Measurements from ENCODE around the gene ECI1.

The ECI1 gene

DNA sequence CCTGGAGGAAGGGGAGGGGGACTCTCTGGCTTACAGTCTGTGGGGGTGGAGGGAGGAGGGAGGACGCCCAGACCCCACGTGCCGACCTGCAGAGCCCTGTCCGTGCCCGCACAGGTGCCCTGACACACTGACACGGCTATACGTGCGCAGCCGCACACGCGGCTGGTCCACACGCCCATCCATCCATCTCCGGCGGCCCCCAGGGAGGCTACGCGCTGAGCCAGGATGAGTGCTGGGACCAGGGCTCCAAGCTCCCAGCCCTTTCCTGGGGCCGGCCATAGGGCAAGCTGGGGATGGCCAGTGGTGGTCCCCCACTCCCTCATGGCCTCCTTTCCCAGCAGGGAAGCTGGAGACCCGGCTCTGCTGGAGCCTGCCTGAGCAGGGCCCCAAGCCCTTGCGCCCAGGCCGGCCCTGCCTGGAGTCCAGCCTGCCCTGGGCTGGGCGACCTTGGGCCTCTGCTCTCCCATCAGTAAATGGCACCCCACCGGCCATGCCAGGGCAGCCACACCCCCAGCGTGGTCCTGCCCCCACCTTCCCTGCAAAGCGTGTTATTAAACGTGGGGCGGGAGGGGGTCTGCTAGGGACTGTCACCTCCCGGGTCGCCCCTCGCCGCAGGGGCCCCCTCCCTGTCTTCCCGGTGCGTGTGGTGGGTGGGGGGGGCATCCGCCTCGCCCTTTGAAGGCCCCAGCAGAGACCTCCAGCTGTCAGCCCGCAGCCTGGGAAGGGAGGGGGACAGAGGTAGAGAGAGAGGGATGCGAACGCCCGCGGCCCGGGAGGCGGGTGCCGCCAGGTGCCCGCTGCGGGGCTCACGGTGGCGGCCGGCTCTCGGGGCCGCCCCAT lies 55.8 kb downstream of the ECI1 start:
- H3K9me3 ChIP-seq (ENCODE audit: low read length): no peaks in the 10 kb centered on the region
- H2AFZ ChIP-seq (ENCODE audit: low read depth, low read length): peak overlapping the region; percentile 31
- H3K4me1 ChIP-seq (ENCODE audit: insufficient read depth, low read length): peaks cover 19% of the 10 kb centered on the region
- H3K36me3 ChIP-seq (ENCODE audit: insufficient read depth, low read length): no peaks in the 10 kb centered on the region
- H3K4me3 ChIP-seq (ENCODE audit: low read length): peak overlapping the region; percentile 57
- H3K27me3 ChIP-seq (ENCODE audit: insufficient read depth, low read length): no peaks in the 10 kb centered on the region

DNA sequence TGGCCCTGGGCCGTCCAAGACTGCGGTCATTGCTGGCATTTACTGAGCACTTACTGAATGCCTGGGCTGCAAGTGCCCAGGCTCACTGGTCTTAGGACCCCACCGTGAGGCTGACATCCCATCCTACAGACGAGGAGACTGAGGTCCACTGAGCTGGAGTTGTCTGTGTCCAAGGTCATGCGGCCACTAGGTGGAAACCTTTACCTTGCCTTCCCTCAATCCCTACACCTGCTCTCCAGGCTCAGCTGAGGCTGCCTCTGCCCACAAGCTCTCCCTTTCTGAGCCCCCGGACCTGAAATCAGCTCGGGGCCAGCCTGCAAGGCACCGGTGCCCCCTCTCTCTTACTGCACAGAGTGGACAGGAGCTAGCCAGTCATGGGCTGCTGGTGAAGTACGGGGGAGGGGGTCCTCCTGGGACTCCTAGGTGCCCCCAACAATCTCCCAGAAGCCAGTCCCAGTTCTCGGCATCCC lies 56.5 kb downstream of the ECI1 start:
- Histone ChIP-seq H2AFZ (ENCODE audit: low read depth, low read length) (no peak overlapping the region), H3K4me1 (ENCODE audit: insufficient read depth, low read length) (peaks cover 26% of the 10 kb centered on the region), H3K9me3 (ENCODE audit: low read length) (no peaks in the 10 kb centered on the region), H3K36me3 (ENCODE audit: insufficient read depth, low read length) (no peaks in the 10 kb centered on the region), H3K27me3 (ENCODE audit: insufficient read depth, low read length) (no peaks in the 10 kb centered on the region), H3K4me3 (ENCODE audit: low read length) (no peak overlapping the region)

DNA sequence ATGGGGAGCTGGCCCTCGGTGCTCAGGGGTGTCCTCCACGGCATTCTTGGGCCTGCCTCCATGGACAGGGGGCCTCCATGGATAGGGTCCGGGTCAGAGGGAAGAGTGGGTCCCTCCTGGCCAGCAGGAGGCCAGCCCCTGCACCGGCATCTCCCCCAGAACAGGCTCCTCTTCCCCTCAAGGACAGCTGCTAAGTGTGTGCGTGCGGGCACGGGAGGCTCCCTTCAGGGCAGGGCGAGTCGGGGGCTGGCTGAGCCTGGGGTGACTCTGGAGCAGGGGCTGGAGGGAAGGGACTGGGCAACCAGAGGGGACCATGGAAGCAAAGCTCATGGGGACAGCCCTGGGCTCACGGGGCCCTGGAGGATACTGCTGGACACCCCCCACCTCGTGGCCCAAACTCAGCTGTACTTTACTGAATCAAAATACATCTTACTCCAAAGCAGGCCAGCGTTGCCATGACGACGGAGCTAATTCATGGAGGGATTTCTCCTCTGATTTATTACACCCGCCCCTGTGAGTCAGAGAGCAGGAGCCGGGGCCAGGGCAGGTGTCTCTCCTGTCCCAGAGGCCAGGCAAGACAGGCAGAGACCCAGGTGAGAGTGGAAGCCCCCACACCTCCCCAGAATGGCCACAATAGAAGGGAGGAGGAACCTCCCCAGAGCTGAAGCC lies 57.1 kb downstream of the ECI1 start:
- Histone ChIP-seq H3K4me3 (ENCODE audit: low read length) (no peak overlapping the region), H3K27me3 (ENCODE audit: insufficient read depth, low read length) (no peaks in the 10 kb centered on the region), H3K36me3 (ENCODE audit: insufficient read depth, low read length) (no peaks in the 10 kb centered on the region), H3K9me3 (ENCODE audit: low read length) (no peaks in the 10 kb centered on the region), H3K4me1 (ENCODE audit: insufficient read depth, low read length) (peaks cover 26% of the 10 kb centered on the region), H2AFZ (ENCODE audit: low read depth, low read length) (no peak overlapping the region)

DNA sequence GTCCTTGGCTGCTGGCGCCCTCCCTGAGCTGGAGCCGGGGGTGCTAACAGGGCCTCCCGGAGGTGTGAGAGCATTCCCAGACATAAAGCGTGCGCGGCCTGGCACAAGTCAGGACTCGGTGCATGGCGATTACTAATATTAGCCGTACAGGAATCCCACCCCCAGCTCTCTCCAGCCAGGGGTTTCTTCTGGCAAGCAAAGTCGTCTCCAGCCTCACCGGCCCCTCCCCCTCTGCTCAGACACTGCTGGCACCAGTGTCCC lies 60.0 kb downstream of the ECI1 start:
- Histone ChIP-seq H3K27me3 (ENCODE audit: insufficient read depth, low read length) (no peaks in the 10 kb centered on the region), H3K36me3 (ENCODE audit: insufficient read depth, low read length) (no peaks in the 10 kb centered on the region), H3K4me1 (ENCODE audit: insufficient read depth, low read length) (peaks cover 26% of the 10 kb centered on the region), H3K9me3 (ENCODE audit: low read length) (no peaks in the 10 kb centered on the region), H2AFZ (ENCODE audit: low read depth, low read length) (no peak overlapping the region), H3K4me3 (ENCODE audit: low read length) (no peak overlapping the region)

DNA sequence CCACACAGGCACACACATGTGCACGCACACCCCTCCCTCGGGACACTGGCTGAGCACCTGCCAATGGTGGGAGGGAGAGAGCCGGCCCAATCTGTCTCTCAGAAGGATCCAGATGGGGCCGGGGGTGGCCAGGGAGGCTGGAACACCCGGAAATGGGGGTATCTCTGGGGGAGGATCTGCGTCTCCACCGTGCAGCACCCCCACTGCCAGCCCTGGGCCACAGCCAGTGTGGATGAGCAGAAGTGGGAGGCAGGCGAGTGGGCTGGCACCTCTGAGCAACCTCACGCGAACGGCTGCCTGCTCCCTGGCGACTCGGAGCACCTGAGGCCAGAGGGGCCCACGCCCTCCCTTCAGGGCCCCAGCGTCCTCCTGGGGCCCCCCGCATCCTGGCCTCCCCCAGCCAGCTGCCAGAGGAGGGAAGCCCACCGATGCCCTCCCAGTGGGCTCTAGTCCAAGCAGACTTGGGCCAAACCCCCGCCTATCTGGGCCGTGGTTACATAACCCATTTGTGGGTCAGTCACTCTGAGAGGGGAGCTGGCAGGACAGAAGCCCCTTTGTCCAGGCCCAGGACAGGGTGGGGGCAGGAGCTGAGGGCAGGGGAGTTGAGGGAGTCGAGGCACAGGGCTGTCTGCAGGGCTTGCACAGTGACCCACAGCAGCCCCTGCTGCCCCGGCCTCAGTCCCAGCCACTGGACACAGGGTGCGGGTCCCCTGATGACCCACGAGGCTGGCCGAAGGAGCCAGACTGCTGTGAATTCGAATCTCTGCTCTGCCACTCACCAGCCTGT lies 60.5 kb downstream of the ECI1 start:
- no peak overlapping the region for H3K4me3 ChIP-seq (ENCODE audit: low read length)
- no peak overlapping the region for H2AFZ ChIP-seq (ENCODE audit: low read depth, low read length)
- H3K27me3 ChIP-seq (ENCODE audit: insufficient read depth, low read length): no peaks in the 10 kb centered on the region
- H3K36me3 ChIP-seq (ENCODE audit: insufficient read depth, low read length): no peaks in the 10 kb centered on the region
- H3K9me3 ChIP-seq (ENCODE audit: low read length): no peaks in the 10 kb centered on the region
- H3K4me1 ChIP-seq (ENCODE audit: insufficient read depth, low read length): peaks cover 26% of the 10 kb centered on the region

DNA sequence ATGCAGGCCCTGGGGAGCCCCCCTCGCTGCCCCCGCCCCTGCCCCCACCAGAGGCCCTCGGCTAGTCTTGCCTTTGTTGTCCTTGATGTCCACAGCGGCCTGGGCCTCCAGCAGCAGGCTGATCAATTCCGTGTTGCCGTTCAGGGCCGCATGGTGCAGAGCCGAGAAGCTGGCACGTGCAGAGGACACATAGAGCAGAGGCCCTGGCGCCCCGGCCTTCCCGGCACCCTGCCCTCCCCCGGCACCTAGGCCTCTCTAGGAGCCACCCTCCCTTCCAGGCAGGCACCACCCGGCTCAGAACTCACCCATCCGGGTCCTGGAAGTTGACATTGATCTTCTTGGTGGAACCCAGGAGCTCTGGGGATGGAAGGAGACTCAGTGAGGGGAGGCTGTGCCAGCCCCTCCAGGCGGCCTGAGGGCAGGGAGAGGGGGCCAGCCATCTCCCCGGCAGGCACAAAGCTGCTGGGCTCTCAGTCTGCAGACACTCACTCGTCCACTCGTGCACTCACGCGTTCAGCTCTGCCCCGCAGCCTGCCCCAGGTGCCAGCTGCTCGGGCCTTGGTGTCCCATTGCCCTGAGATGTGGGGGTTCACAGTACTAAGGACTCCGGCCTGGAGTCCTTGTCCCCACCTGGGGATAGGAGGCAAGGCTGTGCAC lies 61.3 kb downstream of the ECI1 start:
- no peak overlapping the region for H3K4me3 ChIP-seq (ENCODE audit: low read length)
- no peaks in the 10 kb centered on the region for H3K27me3 ChIP-seq (ENCODE audit: insufficient read depth, low read length)
- no peaks in the 10 kb centered on the region for H3K36me3 ChIP-seq (ENCODE audit: insufficient read depth, low read length)
- H3K4me1 ChIP-seq (ENCODE audit: insufficient read depth, low read length): peaks cover 19% of the 10 kb centered on the region
- H2AFZ ChIP-seq (ENCODE audit: low read depth, low read length): no peak overlapping the region
- no peaks in the 10 kb centered on the region for H3K9me3 ChIP-seq (ENCODE audit: low read length)

All from neuron (in vitro differentiated cells).